Measurements from ENCODE around the gene MRPS11. TPM values are rescaled to one million over a fixed set of nuclear protein-coding genes. Genes with fewer than 3 reads are reported as not detected.

MRPS11 gene
- total and polyA plus RNA-seq, 10 of the 15 experiments (the other 5 are each of a cell fraction or from before 2014, with no cell fraction given), result 37.1 to 148 (median 68.7) TPM

DNA sequence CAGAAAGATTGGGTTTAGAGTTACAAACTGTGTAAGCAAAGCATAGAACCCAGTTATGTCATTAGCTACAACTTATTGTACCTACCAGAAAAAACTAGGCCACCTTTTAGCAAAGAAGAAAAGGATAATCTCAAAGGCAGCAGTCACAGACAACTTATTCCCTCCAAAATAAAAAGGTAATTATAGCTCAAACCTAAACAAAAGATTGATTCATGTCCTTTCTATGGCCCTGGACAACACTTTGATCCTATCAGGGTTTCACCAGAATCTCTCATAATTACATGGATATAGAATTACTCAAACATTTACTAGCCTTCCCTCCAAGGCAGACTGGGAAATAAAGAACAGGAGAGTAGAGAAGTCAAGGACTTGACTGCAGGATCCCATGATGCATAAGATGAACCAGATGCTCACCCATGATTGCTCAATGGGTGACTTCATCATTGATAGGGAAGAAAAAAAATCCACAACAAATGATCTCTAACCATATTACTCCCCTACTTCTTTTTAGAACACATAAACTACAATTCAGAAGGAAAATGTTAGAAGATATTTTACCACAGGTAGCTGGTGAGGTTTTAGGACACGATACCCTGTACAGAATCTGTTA is 61.6 kb downstream of the MRPS11 start:
- no peak for DNase-seq (ENCODE audit: low read depth, low spot score)
- no peak for ATAC-seq
- ChIA-PET CTCF (interaction anchor here (2.3 kb wide), 1 partner anchor 12 kb away, joined by 8 read pairs; no protein-coding TSS in a partner anchor), POLR2A (no interaction called here), RAD21 (ENCODE audit: unreplicated experiment) (no interaction called here), SMC1A (ENCODE audit: uncharacterized antibody, unreplicated experiment) (interaction anchor here (1.0 kb wide), 1 partner anchor 22 kb away, joined by 3 read pairs; no protein-coding TSS in a partner anchor)
- Histone ChIP-seq H3K79me2 (ENCODE audit: control insufficient read depth, insufficient read depth, low read length) (no peaks in the 10 kb centered on the region), H3K27ac (ENCODE audit: control insufficient read depth, insufficient read depth) (no peak overlapping the region), H3K4me2 (ENCODE audit: control insufficient read depth, insufficient read depth) (no peak overlapping the region), H3K36me3 (ENCODE audit: control insufficient read depth in 2 of 2, insufficient read depth in 2 of 2, low read length in 1 of 2) (peaks cover 0 to 3% of the 10 kb centered on the region in 2 experiments; a peak in 1 of 4 replicates), H2AFZ (ENCODE audit: control insufficient read depth, low read depth, low read length) (no peak overlapping the region), H3K4me1 (ENCODE audit: control insufficient read depth, insufficient read depth, low read length) (no peaks in the 10 kb centered on the region), H3K9ac (ENCODE audit: control insufficient read depth, insufficient read depth, low read length) (no peak overlapping the region), H4K20me1 (ENCODE audit: control insufficient read depth, insufficient read depth) (no peaks in the 10 kb centered on the region), H3K9me3 (replicated peaks; ENCODE audit: control insufficient read depth, insufficient read depth, low read length) (no peaks in the 10 kb centered on the region; the same call in 2 of the 3 replicates), H3K27me3 (replicated peaks in 1 of 2; ENCODE audit: control insufficient read depth in 2 of 2, insufficient read depth in 2 of 2, low read length in 1 of 2) (no peaks in the 10 kb centered on the region), H3K4me3 (no peak overlapping the region)
- WGBS (ENCODE audit: insufficient coverage, insufficient replicate concordance, low lambda C conversion rate, missing lambda C conversion rate), result 100% methylated on average over 1 of the region's 1 CpG
- intact Hi-C loops (cut with micrococcal nuclease; ENCODE audit: unreplicated experiment), result no loop called here
- TF ChIP-seq TCF12 (IDR thresholded peaks at IDR 0.05; ENCODE audit: low read depth, low read length), result no peak
- TF ChIP-seq MTA3 (IDR thresholded peaks at IDR 0.05; ENCODE audit: borderline replicate concordance, low read length), result no peak
- TF ChIP-seq NFIC (IDR thresholded peaks at IDR 0.05; ENCODE audit: low read depth, low read length), result no peak
- no peak for TF ChIP-seq SMARCA5 (IDR thresholded peaks at IDR 0.05)
- no peak for TF ChIP-seq ZBED1 (IDR thresholded peaks at IDR 0.05; ENCODE audit: borderline replicate concordance)
- TF ChIP-seq RBBP5 (conservative IDR thresholded peaks at IDR 0.05), result no peak
- TF ChIP-seq, protein P1, sequence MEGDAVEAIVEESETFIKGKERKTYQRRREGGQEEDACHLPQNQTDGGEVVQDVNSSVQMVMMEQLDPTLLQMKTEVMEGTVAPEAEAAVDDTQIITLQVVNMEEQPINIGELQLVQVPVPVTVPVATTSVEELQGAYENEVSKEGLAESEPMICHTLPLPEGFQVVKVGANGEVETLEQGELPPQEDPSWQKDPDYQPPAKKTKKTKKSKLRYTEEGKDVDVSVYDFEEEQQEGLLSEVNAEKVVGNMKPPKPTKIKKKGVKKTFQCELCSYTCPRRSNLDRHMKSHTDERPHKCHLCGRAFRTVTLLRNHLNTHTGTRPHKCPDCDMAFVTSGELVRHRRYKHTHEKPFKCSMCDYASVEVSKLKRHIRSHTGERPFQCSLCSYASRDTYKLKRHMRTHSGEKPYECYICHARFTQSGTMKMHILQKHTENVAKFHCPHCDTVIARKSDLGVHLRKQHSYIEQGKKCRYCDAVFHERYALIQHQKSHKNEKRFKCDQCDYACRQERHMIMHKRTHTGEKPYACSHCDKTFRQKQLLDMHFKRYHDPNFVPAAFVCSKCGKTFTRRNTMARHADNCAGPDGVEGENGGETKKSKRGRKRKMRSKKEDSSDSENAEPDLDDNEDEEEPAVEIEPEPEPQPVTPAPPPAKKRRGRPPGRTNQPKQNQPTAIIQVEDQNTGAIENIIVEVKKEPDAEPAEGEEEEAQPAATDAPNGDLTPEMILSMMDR (IDR thresholded peaks at IDR 0.05 in 2 of 3, conservative IDR thresholded peaks at IDR 0.05 in 1 of 3; ENCODE audit: control insufficient read depth in 2 of 3, extremely low read depth in 1 of 3, insufficient read depth in 1 of 3, low read depth in 3 of 3, low read length in 3 of 3), result no peak
- no peak for TF ChIP-seq ZSCAN29 (IDR thresholded peaks at IDR 0.05)
- TF ChIP-seq PAX8 (IDR thresholded peaks at IDR 0.05), result no peak
- TF ChIP-seq, protein P2, sequence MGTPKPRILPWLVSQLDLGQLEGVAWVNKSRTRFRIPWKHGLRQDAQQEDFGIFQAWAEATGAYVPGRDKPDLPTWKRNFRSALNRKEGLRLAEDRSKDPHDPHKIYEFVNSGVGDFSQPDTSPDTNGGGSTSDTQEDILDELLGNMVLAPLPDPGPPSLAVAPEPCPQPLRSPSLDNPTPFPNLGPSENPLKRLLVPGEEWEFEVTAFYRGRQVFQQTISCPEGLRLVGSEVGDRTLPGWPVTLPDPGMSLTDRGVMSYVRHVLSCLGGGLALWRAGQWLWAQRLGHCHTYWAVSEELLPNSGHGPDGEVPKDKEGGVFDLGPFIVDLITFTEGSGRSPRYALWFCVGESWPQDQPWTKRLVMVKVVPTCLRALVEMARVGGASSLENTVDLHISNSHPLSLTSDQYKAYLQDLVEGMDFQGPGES (IDR thresholded peaks at IDR 0.05), result no peak
- TF ChIP-seq SIN3A (IDR thresholded peaks at IDR 0.05; ENCODE audit: low read depth, low read length), result no peak
- TF ChIP-seq RELA (IDR thresholded peaks at IDR 0.05; ENCODE audit: borderline replicate concordance, partially characterized antibody), result no peak
- in situ Hi-C loops (cut with MboI), result no loop called here
- no peak for FAIRE-seq
- BruUV-seq (replicated peaks), result no TSS peak

Other genes with a start within 250 kb of the MRPS11 start
- not detected in 2 replicates for gene NTRK3, start 211.0 kb upstream of the MRPS11 start, total RNA-seq (2014; rRNA removed)
- gene NTRK3, start 211.0 kb upstream of the MRPS11 start, total RNA-seq (2014; rRNA removed; fragmentation: Illumina TruSeq; extraction: Trizol), result not detected in 2 replicates
- not detected in 2 replicates for gene NTRK3, start 211.0 kb upstream of the MRPS11 start, total RNA-seq (2021)
- not detected in 2 replicates for gene NTRK3, start 211.0 kb upstream of the MRPS11 start, polyA plus RNA-seq (2011; rRNA removed)
- gene NTRK3, start 211.0 kb upstream of the MRPS11 start, polyA plus RNA-seq (2014; fragmentation: Illumina TruSeq; extraction: Trizol), result not detected in 2 replicates
- gene NTRK3, start 211.0 kb upstream of the MRPS11 start, polyA plus RNA-seq (2014; fragmentation: Nextera tagmentation; extraction: Ambion mirVana), result not detected
- not detected in 2 replicates for gene NTRK3, start 211.0 kb upstream of the MRPS11 start, polyA plus RNA-seq (2014; rRNA removed)
- gene NTRK3, start 211.0 kb upstream of the MRPS11 start, polyA plus RNA-seq (2016; fragmentation: Nextera tagmentation; extraction: Ambion mirVana), result not detected
- 33.0 and 37.4 TPM in 2 replicates for gene MRPL46, start 320 bp upstream of the MRPS11 start, total RNA-seq (2014; rRNA removed)
- gene MRPL46, start 320 bp upstream of the MRPS11 start, total RNA-seq (2014; rRNA removed; fragmentation: Illumina TruSeq; extraction: Trizol), result 41.1 and 42.4 TPM in 2 replicates
- 37.9 and 39.5 TPM in 2 replicates for gene MRPL46, start 320 bp upstream of the MRPS11 start, total RNA-seq (2021)
- gene MRPL46, start 320 bp upstream of the MRPS11 start, polyA plus RNA-seq (2011; rRNA removed), result 48.5 and 50.4 TPM in 2 replicates
- 40.5 and 41.7 TPM in 2 replicates for gene MRPL46, start 320 bp upstream of the MRPS11 start, polyA plus RNA-seq (2014; fragmentation: Illumina TruSeq; extraction: Trizol)
- 10 to 100 TPM; 55.3 to 66.9 TPM for gene MRPL46, start 320 bp upstream of the MRPS11 start, polyA plus RNA-seq (2014; fragmentation: Nextera tagmentation; extraction: Ambion mirVana)
- 54.6 and 57.7 TPM in 2 replicates for gene MRPL46, start 320 bp upstream of the MRPS11 start, polyA plus RNA-seq (2014; rRNA removed)
- gene MRPL46, start 320 bp upstream of the MRPS11 start, polyA plus RNA-seq (2016; fragmentation: Nextera tagmentation; extraction: Ambion mirVana), result 10 to 100 TPM; 95.9 to 96.7 TPM
- 1.7 and 2.7 TPM in 2 replicates for gene DET1, start 79.0 kb downstream of the MRPS11 start, total RNA-seq (2014; rRNA removed)
- 0.94 and 1.0 TPM in 2 replicates for gene DET1, start 79.0 kb downstream of the MRPS11 start, total RNA-seq (2014; rRNA removed; fragmentation: Illumina TruSeq; extraction: Trizol)
- gene DET1, start 79.0 kb downstream of the MRPS11 start, total RNA-seq (2021), result 0.82 and 2.1 TPM in 2 replicates
- gene DET1, start 79.0 kb downstream of the MRPS11 start, polyA plus RNA-seq (2011; rRNA removed), result 1.2 and 1.6 TPM in 2 replicates
- 0.73 and 1.5 TPM in 2 replicates for gene DET1, start 79.0 kb downstream of the MRPS11 start, polyA plus RNA-seq (2014; fragmentation: Illumina TruSeq; extraction: Trizol)
- gene DET1, start 79.0 kb downstream of the MRPS11 start, polyA plus RNA-seq (2014; fragmentation: Nextera tagmentation; extraction: Ambion mirVana), result under 1 TPM; 0.16 to 0.50 TPM
- 1.7 TPM in 2 replicates for gene DET1, start 79.0 kb downstream of the MRPS11 start, polyA plus RNA-seq (2014; rRNA removed)
- 1 to 10 TPM; 1.1 to 1.3 TPM for gene DET1, start 79.0 kb downstream of the MRPS11 start, polyA plus RNA-seq (2016; fragmentation: Nextera tagmentation; extraction: Ambion mirVana)
- 76.0 and 81.2 TPM in 2 replicates for gene AEN, start 153.6 kb downstream of the MRPS11 start, total RNA-seq (2014; rRNA removed)
- gene AEN, start 153.6 kb downstream of the MRPS11 start, total RNA-seq (2014; rRNA removed; fragmentation: Illumina TruSeq; extraction: Trizol), result 39.9 and 44.5 TPM in 2 replicates
- 67.2 and 74.4 TPM in 2 replicates for gene AEN, start 153.6 kb downstream of the MRPS11 start, total RNA-seq (2021)
- gene AEN, start 153.6 kb downstream of the MRPS11 start, polyA plus RNA-seq (2011; rRNA removed), result 32.5 and 44.7 TPM in 2 replicates
- 25.8 and 33.5 TPM in 2 replicates for gene AEN, start 153.6 kb downstream of the MRPS11 start, polyA plus RNA-seq (2014; fragmentation: Illumina TruSeq; extraction: Trizol)
- 10 to 100 TPM; 11.7 to 12.0 TPM for gene AEN, start 153.6 kb downstream of the MRPS11 start, polyA plus RNA-seq (2014; fragmentation: Nextera tagmentation; extraction: Ambion mirVana)
- 62.8 and 66.1 TPM in 2 replicates for gene AEN, start 153.6 kb downstream of the MRPS11 start, polyA plus RNA-seq (2014; rRNA removed)
- 10 to 100 TPM; 78.0 to 78.8 TPM for gene AEN, start 153.6 kb downstream of the MRPS11 start, polyA plus RNA-seq (2016; fragmentation: Nextera tagmentation; extraction: Ambion mirVana)
- gene ISG20, start 171.3 kb downstream of the MRPS11 start, total RNA-seq (2014; rRNA removed), result 210 and 228 TPM in 2 replicates
- gene ISG20, start 171.3 kb downstream of the MRPS11 start, total RNA-seq (2014; rRNA removed; fragmentation: Illumina TruSeq; extraction: Trizol), result 48.5 and 53.8 TPM in 2 replicates
- gene ISG20, start 171.3 kb downstream of the MRPS11 start, total RNA-seq (2021), result 76.5 and 90.2 TPM in 2 replicates
- gene ISG20, start 171.3 kb downstream of the MRPS11 start, polyA plus RNA-seq (2011; rRNA removed), result 46.6 and 182 TPM in 2 replicates
- 3.5 and 23.4 TPM in 2 replicates for gene ISG20, start 171.3 kb downstream of the MRPS11 start, polyA plus RNA-seq (2014; fragmentation: Illumina TruSeq; extraction: Trizol)
- gene ISG20, start 171.3 kb downstream of the MRPS11 start, polyA plus RNA-seq (2014; fragmentation: Nextera tagmentation; extraction: Ambion mirVana), result 10 to 100 TPM; 49.6 to 92.9 TPM
- 177 and 251 TPM in 2 replicates for gene ISG20, start 171.3 kb downstream of the MRPS11 start, polyA plus RNA-seq (2014; rRNA removed)
- gene ISG20, start 171.3 kb downstream of the MRPS11 start, polyA plus RNA-seq (2016; fragmentation: Nextera tagmentation; extraction: Ambion mirVana), result 10 to 100 TPM; 80.7 to 91.1 TPM